Endothelial cell of hepatic sinusoid (primary cell): Measurements from ENCODE around the gene PSKH1.
"Not testable (repeated sequence)": the region's sequence is repeated elsewhere in the genome, so short reads cannot be mapped to it uniquely, and the experiment has no call there.

Experiments
- in situ Hi-C: cut with HindIII; loops from 2 replicates; pipeline ENCODE4 v1.10.0; 2017; ENCODE audit warnings: low sequenced_read_pairs

PSKH1 gene

GRCh38 chr16:67971111-67971510 is 78.1 kb downstream of the PSKH1 start:
- in situ Hi-C loops, result no loop called here

GRCh38 chr16:67972285-67972684 is 79.2 kb downstream of the PSKH1 start:
- in situ Hi-C loops, result not testable (repeated sequence)

- in situ Hi-C loops, result loop anchor here (5.0 kb wide), 1 partner anchor 97 kb away; no protein-coding TSS in a partner anchor
Measured at GRCh38 chr16:67975321-67976105, 82.5 kb downstream of the PSKH1 start.

- in situ Hi-C loops, result loop anchor here (5.0 kb wide), 1 partner anchor 96 kb away; no protein-coding TSS in a partner anchor
Measured at GRCh38 chr16:67976205-67976604, 83.2 kb downstream of the PSKH1 start.

- in situ Hi-C loops, result loop anchor here (5.0 kb wide), 1 partner anchor 95 kb away; no protein-coding TSS in a partner anchor
Measured at GRCh38 chr16:67977005-67977404, 84.0 kb downstream of the PSKH1 start.

GRCh38 chr16:67977469-67978227 is 84.6 kb downstream of the PSKH1 start:
- in situ Hi-C loops, result loop anchor here (5.0 kb wide), 1 partner anchor 95 kb away; no protein-coding TSS in a partner anchor
